Measurements from ENCODE around the gene PHACTR2. TPM values are rescaled to one million over a fixed set of nuclear protein-coding genes. Genes with fewer than 3 reads are reported as not detected.
"Not testable (repeated sequence)": the region's sequence is repeated elsewhere in the genome, so short reads cannot be mapped to it uniquely, and the experiment has no call there.

Gene PHACTR2
- total RNA-seq, 1 experiment from 2014 or later, result 27.6 TPM

DNA sequence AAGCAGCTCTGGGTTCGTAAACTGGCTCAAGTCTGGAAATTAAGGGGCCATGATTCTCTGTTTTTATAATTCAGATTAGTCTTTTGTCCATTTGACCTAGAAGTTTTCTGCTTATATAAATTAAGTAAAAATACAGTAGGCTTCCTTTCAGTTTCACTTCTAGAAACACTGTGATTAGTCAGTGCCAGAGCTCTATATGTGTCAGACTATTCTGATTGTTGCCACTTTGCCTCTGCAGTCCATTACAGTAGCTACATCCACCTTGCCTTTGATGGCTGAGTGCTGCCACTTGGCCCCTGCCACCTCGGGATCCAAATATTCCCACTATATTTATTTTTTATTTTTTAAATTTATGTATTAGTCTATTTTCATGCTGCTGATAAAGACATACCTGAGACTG is 194.4 kb downstream of the PHACTR2 start:
- no peak overlapping the region for H3K4me3 ChIP-seq (replicated peaks in 1 of 2; ENCODE audit: low read depth in 1 of 2, low read length in 2 of 2)
- BruUV-seq (replicated peaks), result no TSS peak
- H3K27me3 ChIP-seq (ENCODE audit: insufficient read depth, low read length), result no peaks in the 10 kb centered on the region
- intact Hi-C loops (cut with micrococcal nuclease), result no loop called here
- no peaks in the 10 kb centered on the region for H3K9me3 ChIP-seq (ENCODE audit: control insufficient read depth in 1 of 2, insufficient read depth in 1 of 2, low read depth in 1 of 2, low read length in 2 of 2)
- no peak for TF ChIP-seq MAX (IDR thresholded peaks at IDR 0.05)
- TF ChIP-seq POLR2AphosphoS5 (IDR thresholded peaks at IDR 0.05; ENCODE audit: low read depth, low read length), result no peak
- no peak for TF ChIP-seq ZFX (IDR thresholded peaks at IDR 0.05)
- no peak for TF ChIP-seq CEBPB (IDR thresholded peaks at IDR 0.05; ENCODE audit: low read depth)
- TF ChIP-seq RAD21 (IDR thresholded peaks at IDR 0.05; ENCODE audit: low read depth), result no peak
- TF ChIP-seq EZH2phosphoT487 (IDR thresholded peaks at IDR 0.05; ENCODE audit: borderline replicate concordance), result no peak
- TF ChIP-seq ATF3 (IDR thresholded peaks at IDR 0.05), result no peak
- no peak for TF ChIP-seq EZH2 (IDR thresholded peaks at IDR 0.05)
- no peaks in the 10 kb centered on the region for H3K36me3 ChIP-seq (ENCODE audit: control insufficient read depth in 1 of 2, insufficient read depth in 2 of 2, low read length in 2 of 2)
- no peak for ATAC-seq
- no peaks in the 10 kb centered on the region for H3K79me2 ChIP-seq (ENCODE audit: insufficient read depth, low read length)
- H3K27ac ChIP-seq (ENCODE audit: low read depth, low read length), result no peak overlapping the region
- H2AFZ ChIP-seq (ENCODE audit: low read depth, low read length, poor library complexity, severe bottlenecking), result no peak overlapping the region
- CTCF ChIA-PET, result no interaction called here
- no peaks in the 10 kb centered on the region for H3K9me2 ChIP-seq (ENCODE audit: insufficient read depth)
- no peak overlapping the region for H3K9ac ChIP-seq (ENCODE audit: low read length)
- POLR2A ChIA-PET, result no interaction called here
- RAD21 ChIA-PET (ENCODE audit: low non-redundant PET in 1 of 2, low total read pairs in 2 of 2, uncharacterized antibody in 2 of 2, unreplicated experiment in 2 of 2), result no interaction called here
- H3K4me1 ChIP-seq (ENCODE audit: control insufficient read depth in 1 of 2, insufficient read depth in 2 of 2, low read length in 2 of 2), result no peaks in the 10 kb centered on the region
- no peaks in the 10 kb centered on the region for H4K20me1 ChIP-seq (ENCODE audit: insufficient read depth)
- H3K4me2 ChIP-seq (ENCODE audit: low read length), result no peak overlapping the region
- no peak for DNase-seq (ENCODE audit: low read depth, low spot score)

DNA sequence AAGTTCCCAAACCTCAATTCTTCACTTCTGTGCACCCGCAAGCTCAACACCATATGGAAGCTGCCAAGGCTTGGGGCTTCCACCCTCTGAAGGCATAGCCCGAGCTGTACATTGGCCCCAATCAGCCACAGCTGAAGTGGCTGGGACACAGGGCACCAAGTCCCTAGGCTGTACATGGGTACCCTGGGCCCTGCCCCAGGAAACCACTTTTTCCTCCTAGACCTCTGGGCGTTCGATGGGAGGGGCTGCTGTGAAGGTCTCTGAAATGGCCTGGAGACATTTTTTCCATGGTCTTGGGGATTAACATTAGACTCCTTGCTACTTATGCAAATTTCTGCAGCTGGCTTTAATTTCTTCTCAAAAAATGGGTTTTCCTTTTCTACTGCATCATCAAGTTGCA is 195.8 kb downstream of the PHACTR2 start:
- ATAC-seq; POLR2A ChIA-PET; H3K27me3 ChIP-seq (ENCODE audit: insufficient read depth, low read length); H3K4me1 ChIP-seq (ENCODE audit: control insufficient read depth in 1 of 2, insufficient read depth in 2 of 2, low read length in 2 of 2); RAD21 ChIA-PET (ENCODE audit: low non-redundant PET in 1 of 2, low total read pairs in 2 of 2, uncharacterized antibody in 2 of 2, unreplicated experiment in 2 of 2); H3K9me2 ChIP-seq (ENCODE audit: insufficient read depth); H3K9ac ChIP-seq (ENCODE audit: low read length); BruUV-seq (replicated peaks); H2AFZ ChIP-seq (ENCODE audit: low read depth, low read length, poor library complexity, severe bottlenecking); H3K4me2 ChIP-seq (ENCODE audit: low read length); H3K4me3 ChIP-seq (replicated peaks in 1 of 2; ENCODE audit: low read depth in 1 of 2, low read length in 2 of 2); H4K20me1 ChIP-seq (ENCODE audit: insufficient read depth); DNase-seq (ENCODE audit: low read depth, low spot score); H3K79me2 ChIP-seq (ENCODE audit: insufficient read depth, low read length); CTCF ChIA-PET; H3K27ac ChIP-seq (ENCODE audit: low read depth, low read length); H3K36me3 ChIP-seq (ENCODE audit: control insufficient read depth in 1 of 2, insufficient read depth in 2 of 2, low read length in 2 of 2); H3K9me3 ChIP-seq (ENCODE audit: control insufficient read depth in 1 of 2, insufficient read depth in 1 of 2, low read depth in 1 of 2, low read length in 2 of 2); intact Hi-C loops (cut with micrococcal nuclease): not testable (repeated sequence)

- POLR2A ChIA-PET; H2AFZ ChIP-seq (ENCODE audit: low read depth, low read length, poor library complexity, severe bottlenecking); H3K4me2 ChIP-seq (ENCODE audit: low read length); H3K9me3 ChIP-seq (ENCODE audit: control insufficient read depth in 1 of 2, insufficient read depth in 1 of 2, low read depth in 1 of 2, low read length in 2 of 2); CTCF ChIA-PET; H3K9ac ChIP-seq (ENCODE audit: low read length); H3K27me3 ChIP-seq (ENCODE audit: insufficient read depth, low read length); H3K27ac ChIP-seq (ENCODE audit: low read depth, low read length); RAD21 ChIA-PET (ENCODE audit: low non-redundant PET in 1 of 2, low total read pairs in 2 of 2, uncharacterized antibody in 2 of 2, unreplicated experiment in 2 of 2); H3K79me2 ChIP-seq (ENCODE audit: insufficient read depth, low read length); ATAC-seq; H4K20me1 ChIP-seq (ENCODE audit: insufficient read depth); intact Hi-C loops (cut with micrococcal nuclease); DNase-seq (ENCODE audit: low read depth, low spot score); H3K4me1 ChIP-seq (ENCODE audit: control insufficient read depth in 1 of 2, insufficient read depth in 2 of 2, low read length in 2 of 2); BruUV-seq (replicated peaks); H3K9me2 ChIP-seq (ENCODE audit: insufficient read depth); H3K4me3 ChIP-seq (replicated peaks in 1 of 2; ENCODE audit: low read depth in 1 of 2, low read length in 2 of 2); H3K36me3 ChIP-seq (ENCODE audit: control insufficient read depth in 1 of 2, insufficient read depth in 2 of 2, low read length in 2 of 2): not testable (repeated sequence)
Measured at GRCh38 chr6:143874503-143874902, 196.7 kb downstream of the PHACTR2 start.
